IMR-90 (cell line): Measurements from ENCODE around the gene ADGRD1. TPM values are rescaled to one million over a fixed set of nuclear protein-coding genes. Genes with fewer than 3 reads are reported as not detected.

ENCODE experiments used
- ATAC-seq: fragments of 200-7000 bp; cut with Tn5 transposase; 2 replicates; pipeline ENCODE4 v1.9.1; 2020; ENCODE audit warnings: low read depth, mild to moderate bottlenecking, moderate library complexity
- BruUV-seq: library from RNA; stranded (reverse); fragments of 400-500 nt; replicated peaks from 2 replicates; lab custom pipeline; 2021; lab: Mats Ljungman, UMichigan
- CTCF ChIA-PET: fragments of 300-600 bp; formaldehyde crosslinking; extraction: SDS; loops from one replicate; lab custom pipeline; 2021; ENCODE audit warnings: antibody characterized with exemption; lab: Yijun Ruan, JAX
- POLR2A ChIA-PET: fragments of 300-600 bp; sonication (Branson Sonifier 250); formaldehyde crosslinking; loops from one replicate; lab custom pipeline; 2022; ENCODE audit warnings: antibody characterized with exemption; ENCODE audit not compliant: unreplicated experiment; lab: Charles Lee
- DNase-seq: peaks from one replicate; pipeline ENCODE4 v3.0.0; 2013
- H2AFZ ChIP-seq: replicated peaks from 2 replicates; pipeline ENCODE3; 2013; ENCODE audit warnings: low read length, mild to moderate bottlenecking; ENCODE audit not compliant: poor library complexity
- H2AK5ac ChIP-seq: 2 replicates; pipeline ENCODE4 v1.6.1; 2013; ENCODE audit warnings: low read depth, low read length, inconsistent platforms
- H2AK9ac ChIP-seq: replicated peaks from 2 replicates; pipeline ENCODE3; 2013; ENCODE audit warnings: mild to moderate bottlenecking, low read depth, low read length, moderate library complexity; ENCODE audit not compliant: poor library complexity
- H2BK120ac ChIP-seq: 2 replicates; pipeline ENCODE4 v1.6.1; 2013; ENCODE audit warnings: low read depth, low read length, inconsistent platforms
- H2BK15ac ChIP-seq: 3 replicates; pipeline ENCODE4 v1.6.1; 2013; ENCODE audit warnings: low read depth, low read length, inconsistent platforms
- H2BK20ac ChIP-seq: 2 replicates; pipeline ENCODE4 v1.6.1; 2013; ENCODE audit warnings: low read depth, mild to moderate bottlenecking, inconsistent platforms, low read length, moderate library complexity
- H2BK5ac ChIP-seq: 2 replicates; pipeline ENCODE4 v1.6.1; 2013; ENCODE audit warnings: mild to moderate bottlenecking, low read depth, low read length, inconsistent platforms; ENCODE audit not compliant: poor library complexity, severe bottlenecking
- H3K14ac ChIP-seq: replicated peaks from 2 replicates; pipeline ENCODE4 v1.6.1; 2013; ENCODE audit warnings: low read depth, low read length, inconsistent platforms
- H3K18ac ChIP-seq: 2 replicates; pipeline ENCODE4 v1.6.1; 2013; ENCODE audit warnings: low read depth, low read length, control low read depth
- H3K23ac ChIP-seq: 2 replicates; pipeline ENCODE4 v1.6.1; 2013; ENCODE audit warnings: low read depth, low read length, inconsistent platforms
- H3K27ac ChIP-seq: 2 replicates; pipeline ENCODE4 v1.5.1; 2013; ENCODE audit warnings: mild to moderate bottlenecking, control low read depth, low read length; ENCODE audit not compliant: insufficient read depth
- H3K27me3 ChIP-seq: 2 replicates; pipeline ENCODE4 v1.6.1; 2013; ENCODE audit warnings: low read length; ENCODE audit not compliant: control insufficient read depth, insufficient read depth
- H3K36me3 ChIP-seq: 2 replicates; pipeline ENCODE4 v1.6.1; 2013; ENCODE audit warnings: low read length, mixed read lengths; ENCODE audit not compliant: control insufficient read depth, insufficient read depth
- H3K4ac ChIP-seq: 2 replicates; pipeline ENCODE4 v1.6.1; 2013; ENCODE audit warnings: low read depth, low read length, inconsistent platforms
- H3K4me1 ChIP-seq: 2 replicates; pipeline ENCODE4 v1.6.1; 2013; ENCODE audit warnings: low read length, mixed read lengths; ENCODE audit not compliant: control insufficient read depth, insufficient read depth
- H3K4me2 ChIP-seq: 2 replicates; pipeline ENCODE4 v1.6.1; 2013; ENCODE audit warnings: low read depth, mild to moderate bottlenecking, control low read depth, low read length, moderate library complexity
- H3K4me3 ChIP-seq: 2 replicates; pipeline ENCODE4 v1.5.1; 2013; ENCODE audit warnings: low read depth, mild to moderate bottlenecking, control low read depth, low read length, moderate library complexity; ENCODE audit not compliant: insufficient read depth
- H3K56ac ChIP-seq: 2 replicates; pipeline ENCODE4 v1.6.1; 2013; ENCODE audit warnings: low read length, inconsistent platforms; ENCODE audit not compliant: insufficient read depth; ENCODE audit errors: extremely low read depth
- H3K79me1 ChIP-seq, 2 experiments: 2 replicates each; pipeline ENCODE4 v1.6.1; 2013; ENCODE audit warnings: low read length in 2 of 2, inconsistent platforms in 1 of 2, low read depth in 1 of 2
- H3K9ac ChIP-seq: 2 replicates; pipeline ENCODE4 v1.6.1; 2013; ENCODE audit warnings: low read depth, low read length, control low read depth
- H3K9me1 ChIP-seq: 2 replicates; pipeline ENCODE4 v1.6.1; 2013; ENCODE audit warnings: low read length, inconsistent platforms; ENCODE audit not compliant: insufficient read depth
- H3K9me3 ChIP-seq: 2 replicates; pipeline ENCODE4 v1.6.1; 2013; ENCODE audit warnings: low read length; ENCODE audit not compliant: control insufficient read depth, insufficient read depth
- H4K20me1 ChIP-seq: 2 replicates; pipeline ENCODE4 v1.6.1; 2013; ENCODE audit warnings: low read length, inconsistent platforms; ENCODE audit not compliant: insufficient read depth
- H4K5ac ChIP-seq: 2 replicates; pipeline ENCODE4 v1.6.1; 2013; ENCODE audit warnings: mild to moderate bottlenecking, low read depth, low read length, control low read depth
- H4K8ac ChIP-seq, 2 experiments: 2 replicates each; pipeline ENCODE4 v1.6.1; 2013; ENCODE audit warnings: low read depth in 2 of 2, low read length in 2 of 2, control low read depth in 1 of 2, inconsistent platforms in 1 of 2
- H4K91ac ChIP-seq: 2 replicates; pipeline ENCODE4 v1.6.1; 2013; ENCODE audit warnings: low read depth, low read length, inconsistent platforms; ENCODE audit not compliant: insufficient read depth
- FOS ChIP-seq: fragments of 150-350 bp; IDR thresholded peaks from 2 replicates; pipeline ENCODE4 v1.6.1; 2016; ENCODE audit warnings: low read depth, low read length
- POLR2A ChIP-seq: IDR thresholded peaks from 2 replicates; pipeline ENCODE4 v1.6.1; 2012; ENCODE audit warnings: mild to moderate bottlenecking, low read depth, low read length
- WGBS, 2 experiments: methylation state at CpG; one replicate each; pipeline versions ENCODE4 v1.1.5 to v1.1.7; 2013; ENCODE audit warnings: missing lambda C conversion rate in 2 of 2; ENCODE audit not compliant: insufficient read length in 1 of 2; ENCODE audit errors: extremely low coverage in 2 of 2; 5-methylcytosine and 5-hydroxymethylcytosine counted together
- dilution Hi-C: fragments of 300-500 bp; cut with HindIII; formaldehyde crosslinking; loops from one replicate; pipeline ENCODE4 v1.14.3; 2018; ENCODE audit warnings: low sequenced_read_pairs; ENCODE audit not compliant: unreplicated experiment
- in situ Hi-C: fragments of 300-500 bp; cut with MboI; formaldehyde crosslinking; loops from 3 replicates; pipeline ENCODE4 v1.14.3; 2019; ENCODE audit warnings: low sequenced_read_pairs, inconsistent platforms, mixed read lengths
- intact Hi-C: fragments of 100-400 bp; cut with micrococcal nuclease; formaldehyde crosslinking; loops from 2 replicates; pipeline ENCODE4 v1.10.0; 2022
- polyA plus RNA-seq, 3 experiments: library from polyadenylated mRNA; depleted of rRNA; stranded (reverse); fragments of >200 nt; gene quantifications; 2 replicates each; pipeline ENCODE4 v1.2.3, GENCODE V29; 2012; ENCODE audit warnings: low replicate concordance in 1 of 3
- total RNA-seq: library from RNA; depleted of rRNA; stranded (reverse); fragments of >200 nt; gene quantifications from 2 replicates; pipeline ENCODE4 v1.2.3, GENCODE V29; 2012
- TF ChIP-seq, protein P1 (sequence below): conservative IDR thresholded peaks from 2 replicates; pipeline ENCODE4 v1.5.1; 2012; ENCODE audit warnings: mild to moderate bottlenecking, low read depth, low read length, improper control_type of control experiment

Gene ADGRD1
- total and polyA plus RNA-seq, 2 of the 4 experiments (the other 2 are of a cell fraction): not detected

GRCh38 chr12:131137009-131137835, 183.5 kb downstream of the ADGRD1 start:
- no peak for ATAC-seq
- dilution Hi-C loops: no loop called here
- Histone ChIP-seq H2BK20ac (no peak overlapping the region), H2BK15ac (no peak overlapping the region), H2AK9ac (no peak overlapping the region), H3K23ac (no peak overlapping the region), H3K9me1 (no peaks in the 10 kb centered on the region), H3K79me1 (no peaks in the 10 kb centered on the region), H3K4ac (no peak overlapping the region), H3K9me3 (peaks cover 49% of the 10 kb centered on the region), H3K18ac (no peak overlapping the region), H4K5ac (no peak overlapping the region), H2BK5ac (no peak overlapping the region), H3K27me3 (no peaks in the 10 kb centered on the region), H3K36me3 (no peaks in the 10 kb centered on the region), H2AFZ (no peak overlapping the region), H2BK120ac (no peak overlapping the region), H4K91ac (no peak overlapping the region), H4K20me1 (no peaks in the 10 kb centered on the region), H2AK5ac (no peak overlapping the region), H3K4me3 (no peak overlapping the region), H3K27ac (no peak overlapping the region), H4K8ac (no peak overlapping the region), H3K56ac (no peak overlapping the region), H3K4me2 (no peak overlapping the region), H3K14ac (no peak overlapping the region), H3K4me1 (no peaks in the 10 kb centered on the region), H3K9ac (no peak overlapping the region)
- BruUV-seq: no TSS peak
- WGBS, 2 experiments: 82% methylated on average over 8 of the region's 25 CpGs; no CpG with 5 or more reads in 1 of the 2 experiments
- TF ChIP-seq FOS (no peak), POLR2A (no peak)
- TF ChIP-seq, protein P1, sequence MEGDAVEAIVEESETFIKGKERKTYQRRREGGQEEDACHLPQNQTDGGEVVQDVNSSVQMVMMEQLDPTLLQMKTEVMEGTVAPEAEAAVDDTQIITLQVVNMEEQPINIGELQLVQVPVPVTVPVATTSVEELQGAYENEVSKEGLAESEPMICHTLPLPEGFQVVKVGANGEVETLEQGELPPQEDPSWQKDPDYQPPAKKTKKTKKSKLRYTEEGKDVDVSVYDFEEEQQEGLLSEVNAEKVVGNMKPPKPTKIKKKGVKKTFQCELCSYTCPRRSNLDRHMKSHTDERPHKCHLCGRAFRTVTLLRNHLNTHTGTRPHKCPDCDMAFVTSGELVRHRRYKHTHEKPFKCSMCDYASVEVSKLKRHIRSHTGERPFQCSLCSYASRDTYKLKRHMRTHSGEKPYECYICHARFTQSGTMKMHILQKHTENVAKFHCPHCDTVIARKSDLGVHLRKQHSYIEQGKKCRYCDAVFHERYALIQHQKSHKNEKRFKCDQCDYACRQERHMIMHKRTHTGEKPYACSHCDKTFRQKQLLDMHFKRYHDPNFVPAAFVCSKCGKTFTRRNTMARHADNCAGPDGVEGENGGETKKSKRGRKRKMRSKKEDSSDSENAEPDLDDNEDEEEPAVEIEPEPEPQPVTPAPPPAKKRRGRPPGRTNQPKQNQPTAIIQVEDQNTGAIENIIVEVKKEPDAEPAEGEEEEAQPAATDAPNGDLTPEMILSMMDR: no peak
- no peak for DNase-seq
- in situ Hi-C loops: no loop called here
- POLR2A ChIA-PET: no interaction called here
- intact Hi-C loops: no loop called here
- CTCF ChIA-PET: no interaction called here
